IMR-90 (cell line): ENCODE results near the gene PLB1. TPM values are rescaled to one million over a fixed set of nuclear protein-coding genes. Genes with fewer than 3 reads are reported as not detected.

Source experiments
- ATAC-seq: fragments of 200-7000 bp; cut with Tn5 transposase; 2 replicates; pipeline ENCODE4 v1.9.1; 2020; ENCODE audit warnings: low read depth, mild to moderate bottlenecking, moderate library complexity
- BruUV-seq: library from RNA; stranded (reverse); fragments of 400-500 nt; replicated peaks from 2 replicates; lab custom pipeline; 2021; lab: Mats Ljungman, UMichigan
- CTCF ChIA-PET: fragments of 300-600 bp; formaldehyde crosslinking; extraction: SDS; loops from one replicate; lab custom pipeline; 2021; ENCODE audit warnings: antibody characterized with exemption; lab: Yijun Ruan, JAX
- POLR2A ChIA-PET: fragments of 300-600 bp; sonication (Branson Sonifier 250); formaldehyde crosslinking; loops from one replicate; lab custom pipeline; 2022; ENCODE audit warnings: antibody characterized with exemption; ENCODE audit not compliant: unreplicated experiment; lab: Charles Lee
- DNase-seq: peaks from one replicate; pipeline ENCODE4 v3.0.0; 2013
- H2AFZ ChIP-seq: replicated peaks from 2 replicates; pipeline ENCODE3; 2013; ENCODE audit warnings: low read length, mild to moderate bottlenecking; ENCODE audit not compliant: poor library complexity
- H2AK5ac ChIP-seq: 2 replicates; pipeline ENCODE4 v1.6.1; 2013; ENCODE audit warnings: low read depth, low read length, inconsistent platforms
- H2AK9ac ChIP-seq: replicated peaks from 2 replicates; pipeline ENCODE3; 2013; ENCODE audit warnings: mild to moderate bottlenecking, low read depth, low read length, moderate library complexity; ENCODE audit not compliant: poor library complexity
- H2BK120ac ChIP-seq: 2 replicates; pipeline ENCODE4 v1.6.1; 2013; ENCODE audit warnings: low read depth, low read length, inconsistent platforms
- H2BK15ac ChIP-seq: 3 replicates; pipeline ENCODE4 v1.6.1; 2013; ENCODE audit warnings: low read depth, low read length, inconsistent platforms
- H2BK20ac ChIP-seq: 2 replicates; pipeline ENCODE4 v1.6.1; 2013; ENCODE audit warnings: low read depth, mild to moderate bottlenecking, inconsistent platforms, low read length, moderate library complexity
- H2BK5ac ChIP-seq: 2 replicates; pipeline ENCODE4 v1.6.1; 2013; ENCODE audit warnings: mild to moderate bottlenecking, low read depth, low read length, inconsistent platforms; ENCODE audit not compliant: poor library complexity, severe bottlenecking
- H3K14ac ChIP-seq: replicated peaks from 2 replicates; pipeline ENCODE4 v1.6.1; 2013; ENCODE audit warnings: low read depth, low read length, inconsistent platforms
- H3K18ac ChIP-seq: 2 replicates; pipeline ENCODE4 v1.6.1; 2013; ENCODE audit warnings: low read depth, low read length, control low read depth
- H3K23ac ChIP-seq: 2 replicates; pipeline ENCODE4 v1.6.1; 2013; ENCODE audit warnings: low read depth, low read length, inconsistent platforms
- H3K27ac ChIP-seq: 2 replicates; pipeline ENCODE4 v1.5.1; 2013; ENCODE audit warnings: mild to moderate bottlenecking, control low read depth, low read length; ENCODE audit not compliant: insufficient read depth
- H3K27me3 ChIP-seq: 2 replicates; pipeline ENCODE4 v1.6.1; 2013; ENCODE audit warnings: low read length; ENCODE audit not compliant: control insufficient read depth, insufficient read depth
- H3K36me3 ChIP-seq: 2 replicates; pipeline ENCODE4 v1.6.1; 2013; ENCODE audit warnings: low read length, mixed read lengths; ENCODE audit not compliant: control insufficient read depth, insufficient read depth
- H3K4ac ChIP-seq: 2 replicates; pipeline ENCODE4 v1.6.1; 2013; ENCODE audit warnings: low read depth, low read length, inconsistent platforms
- H3K4me1 ChIP-seq: 2 replicates; pipeline ENCODE4 v1.6.1; 2013; ENCODE audit warnings: low read length, mixed read lengths; ENCODE audit not compliant: control insufficient read depth, insufficient read depth
- H3K4me2 ChIP-seq: 2 replicates; pipeline ENCODE4 v1.6.1; 2013; ENCODE audit warnings: low read depth, mild to moderate bottlenecking, control low read depth, low read length, moderate library complexity
- H3K4me3 ChIP-seq: 2 replicates; pipeline ENCODE4 v1.5.1; 2013; ENCODE audit warnings: low read depth, mild to moderate bottlenecking, control low read depth, low read length, moderate library complexity; ENCODE audit not compliant: insufficient read depth
- H3K56ac ChIP-seq: 2 replicates; pipeline ENCODE4 v1.6.1; 2013; ENCODE audit warnings: low read length, inconsistent platforms; ENCODE audit not compliant: insufficient read depth; ENCODE audit errors: extremely low read depth
- H3K79me1 ChIP-seq, 2 experiments: 2 replicates each; pipeline ENCODE4 v1.6.1; 2013; ENCODE audit warnings: low read length in 2 of 2, inconsistent platforms in 1 of 2, low read depth in 1 of 2
- H3K9ac ChIP-seq: 2 replicates; pipeline ENCODE4 v1.6.1; 2013; ENCODE audit warnings: low read depth, low read length, control low read depth
- H3K9me1 ChIP-seq: 2 replicates; pipeline ENCODE4 v1.6.1; 2013; ENCODE audit warnings: low read length, inconsistent platforms; ENCODE audit not compliant: insufficient read depth
- H3K9me3 ChIP-seq: 2 replicates; pipeline ENCODE4 v1.6.1; 2013; ENCODE audit warnings: low read length; ENCODE audit not compliant: control insufficient read depth, insufficient read depth
- H4K20me1 ChIP-seq: 2 replicates; pipeline ENCODE4 v1.6.1; 2013; ENCODE audit warnings: low read length, inconsistent platforms; ENCODE audit not compliant: insufficient read depth
- H4K5ac ChIP-seq: 2 replicates; pipeline ENCODE4 v1.6.1; 2013; ENCODE audit warnings: mild to moderate bottlenecking, low read depth, low read length, control low read depth
- H4K8ac ChIP-seq, 2 experiments: 2 replicates each; pipeline ENCODE4 v1.6.1; 2013; ENCODE audit warnings: low read depth in 2 of 2, low read length in 2 of 2, control low read depth in 1 of 2, inconsistent platforms in 1 of 2
- H4K91ac ChIP-seq: 2 replicates; pipeline ENCODE4 v1.6.1; 2013; ENCODE audit warnings: low read depth, low read length, inconsistent platforms; ENCODE audit not compliant: insufficient read depth
- CEBPB ChIP-seq: IDR thresholded peaks from 2 replicates; pipeline ENCODE4 v1.6.1; 2012; ENCODE audit warnings: low read depth, low read length, improper control_type of control experiment
- CTCF ChIP-seq: conservative IDR thresholded peaks from 2 replicates; pipeline ENCODE4 v1.5.1; 2012; ENCODE audit warnings: mild to moderate bottlenecking, low read depth, low read length, improper control_type of control experiment
- ELK1 ChIP-seq: fragments of 150-350 bp; IDR thresholded peaks from 2 replicates; pipeline ENCODE4 v1.6.1; 2016; ENCODE audit warnings: low read depth, mild to moderate bottlenecking, low read length, moderate library complexity, borderline replicate concordance
- MAFK ChIP-seq: IDR thresholded peaks from 2 replicates; pipeline ENCODE4 v1.6.1; 2012; ENCODE audit warnings: low read depth, low read length, improper control_type of control experiment
- MAZ ChIP-seq: IDR thresholded peaks from 2 replicates; pipeline ENCODE4 v1.6.1; 2012; ENCODE audit warnings: low read depth, mild to moderate bottlenecking, low read length, improper control_type of control experiment, moderate library complexity, borderline replicate concordance
- MXI1 ChIP-seq: IDR thresholded peaks from 2 replicates; pipeline ENCODE4 v1.6.1; 2012; ENCODE audit warnings: low read depth, mild to moderate bottlenecking, low read length, moderate library complexity, borderline replicate concordance
- NFE2L2 ChIP-seq: fragments of 150-350 bp; IDR thresholded peaks from 2 replicates; pipeline ENCODE4 v1.6.1; 2016; ENCODE audit warnings: low read depth, mild to moderate bottlenecking, low read length
- POLR2A ChIP-seq: IDR thresholded peaks from 2 replicates; pipeline ENCODE4 v1.6.1; 2012; ENCODE audit warnings: mild to moderate bottlenecking, low read depth, low read length
- RAD21 ChIP-seq: IDR thresholded peaks from 2 replicates; pipeline ENCODE4 v1.6.1; 2012; ENCODE audit warnings: low read length, improper control_type of control experiment
- RCOR1 ChIP-seq: IDR thresholded peaks from 2 replicates; pipeline ENCODE4 v1.6.1; 2012; ENCODE audit warnings: mild to moderate bottlenecking, low read length, improper control_type of control experiment; ENCODE audit not compliant: insufficient replicate concordance
- RFX5 ChIP-seq: IDR thresholded peaks from 2 replicates; pipeline ENCODE4 v1.8.0; 2012; ENCODE audit warnings: low read depth, mild to moderate bottlenecking, low read length, moderate library complexity
- USF2 ChIP-seq: fragments of 150-350 bp; IDR thresholded peaks from 2 replicates; pipeline ENCODE4 v1.6.1; 2017; ENCODE audit warnings: mild to moderate bottlenecking, antibody characterized with exemption, low read length, low read depth
- WGBS, 2 experiments: methylation state at CpG; one replicate each; pipeline versions ENCODE4 v1.1.5 to v1.1.7; 2013; ENCODE audit warnings: missing lambda C conversion rate in 2 of 2; ENCODE audit not compliant: insufficient read length in 1 of 2; ENCODE audit errors: extremely low coverage in 2 of 2; 5-methylcytosine and 5-hydroxymethylcytosine counted together
- dilution Hi-C: fragments of 300-500 bp; cut with HindIII; formaldehyde crosslinking; loops from one replicate; pipeline ENCODE4 v1.14.3; 2018; ENCODE audit warnings: low sequenced_read_pairs; ENCODE audit not compliant: unreplicated experiment
- in situ Hi-C: fragments of 300-500 bp; cut with MboI; formaldehyde crosslinking; loops from 3 replicates; pipeline ENCODE4 v1.14.3; 2019; ENCODE audit warnings: low sequenced_read_pairs, inconsistent platforms, mixed read lengths
- intact Hi-C: fragments of 100-400 bp; cut with micrococcal nuclease; formaldehyde crosslinking; loops from 2 replicates; pipeline ENCODE4 v1.10.0; 2022
- polyA plus RNA-seq, 3 experiments: library from polyadenylated mRNA; depleted of rRNA; stranded (reverse); fragments of >200 nt; gene quantifications; 2 replicates each; pipeline ENCODE4 v1.2.3, GENCODE V29; 2012; ENCODE audit warnings: low replicate concordance in 1 of 3
- total RNA-seq: library from RNA; depleted of rRNA; stranded (reverse); fragments of >200 nt; gene quantifications from 2 replicates; pipeline ENCODE4 v1.2.3, GENCODE V29; 2012

Gene PLB1
- total and polyA plus RNA-seq, 2 of the 4 experiments (the other 2 are of a cell fraction): 0.74 to 0.90 TPM

DNA sequence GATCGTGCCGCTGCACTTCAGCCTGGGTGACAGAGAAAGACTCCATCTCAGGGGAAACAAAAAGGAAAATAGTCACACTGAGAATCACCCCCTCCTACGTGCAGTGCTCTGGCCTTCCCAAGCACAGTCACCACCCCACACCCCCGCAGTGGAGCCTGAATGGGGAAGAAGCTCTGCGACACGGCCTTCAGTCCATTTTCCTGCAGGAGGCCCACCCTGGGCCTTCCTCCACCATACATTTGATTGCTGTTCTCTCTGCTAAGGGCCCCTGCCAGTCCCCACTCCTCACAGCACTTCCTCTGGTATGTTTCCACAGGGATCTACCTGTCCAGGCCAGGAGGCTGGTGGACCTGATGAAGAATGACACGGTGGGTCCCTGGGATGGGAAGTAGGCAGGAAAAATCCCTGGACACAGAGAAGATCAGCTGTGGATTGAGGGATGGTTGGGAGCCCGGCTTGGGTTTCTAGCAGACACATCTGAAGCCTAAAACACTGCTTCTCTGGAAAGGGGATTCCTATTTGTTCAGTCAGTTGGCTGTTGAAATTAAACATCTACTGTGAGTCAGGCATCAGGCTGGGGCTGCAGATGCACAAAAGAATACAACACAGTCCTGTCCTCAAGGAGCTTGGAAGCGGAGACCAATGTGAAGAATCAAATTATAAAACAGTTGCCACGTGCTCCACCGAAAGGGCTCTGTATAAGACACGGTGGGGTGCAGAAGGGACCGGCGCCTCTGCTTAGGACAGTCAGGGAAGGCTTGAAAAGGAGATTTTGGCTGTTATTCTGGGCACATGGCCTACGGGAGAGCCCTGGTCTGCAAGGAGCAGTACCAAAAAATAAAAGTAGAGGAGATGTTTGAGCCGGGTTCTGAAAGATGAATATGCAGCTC, 82.2 kb downstream of the PLB1 start:
- no peak overlapping the region for H3K56ac ChIP-seq
- DNase-seq (no peak), ATAC-seq (no peak)
- H2AFZ ChIP-seq: peak overlapping the region; percentile 40
- no peak overlapping the region for H4K91ac ChIP-seq
- H4K5ac ChIP-seq: no peak overlapping the region; the same call in 1 of the 2 replicates
- no peak for TF ChIP-seq MXI1
- TF ChIP-seq NFE2L2: no peak
- no peak for TF ChIP-seq USF2
- no peak for TF ChIP-seq MAFK
- TF ChIP-seq CTCF: no peak
- no peak for TF ChIP-seq ELK1
- no peak for TF ChIP-seq POLR2A
- no peak for TF ChIP-seq RAD21
- no peak for TF ChIP-seq MAZ
- TF ChIP-seq CEBPB: no peak
- TF ChIP-seq RCOR1: no peak
- TF ChIP-seq RFX5: no peak
- H3K14ac ChIP-seq: no peak overlapping the region
- no peak overlapping the region for H2BK20ac ChIP-seq
- in situ Hi-C loops: loop anchor here (25.0 kb wide), 1 partner anchor 334 kb away; no protein-coding TSS in a partner anchor
- H3K9me1 ChIP-seq: peaks cover 3% of the 10 kb centered on the region; the same call in 1 of the 2 replicates
- H2BK15ac ChIP-seq: no peak overlapping the region
- no peak overlapping the region for H3K4ac ChIP-seq
- dilution Hi-C loops: no loop called here
- H2AK5ac ChIP-seq: no peak overlapping the region
- BruUV-seq: no TSS peak
- H3K79me1 ChIP-seq: no peaks in the 10 kb centered on the region
- no peak overlapping the region for H4K8ac ChIP-seq
- H3K4me2 ChIP-seq: no peak overlapping the region
- intact Hi-C loops: no loop called here
- no peak overlapping the region for H3K27ac ChIP-seq
- H3K23ac ChIP-seq: no peak overlapping the region
- H3K18ac ChIP-seq: no peak overlapping the region
- H2BK5ac ChIP-seq: no peak overlapping the region
- H2AK9ac ChIP-seq: no peak overlapping the region
- 97% methylated on average over 5 of the region's 16 CpGs; no CpG with 5 or more reads in 1 of the 2 experiments for WGBS, 2 experiments
- no peaks in the 10 kb centered on the region for H4K20me1 ChIP-seq
- no peak overlapping the region for H3K9ac ChIP-seq
- no peaks in the 10 kb centered on the region for H3K27me3 ChIP-seq
- no peaks in the 10 kb centered on the region for H3K36me3 ChIP-seq
- ChIA-PET CTCF (interaction anchor here (1.3 kb wide), 1 partner anchor 16 kb away, joined by 4 read pairs; no protein-coding TSS in a partner anchor), POLR2A (no interaction called here)
- H3K9me3 ChIP-seq: peaks cover 2% of the 10 kb centered on the region; the same call in 1 of the 2 replicates
- no peak overlapping the region for H3K4me3 ChIP-seq
- no peak overlapping the region; the same call in 1 of the 2 replicates for H2BK120ac ChIP-seq
- peaks cover 5% of the 10 kb centered on the region for H3K4me1 ChIP-seq
